H54 (cell line): ENCODE data around the gene TSPAN3.

Source experiments
- DNase-seq: peaks from one replicate; pipeline ENCODE4 v3.0.0; 2011; ENCODE audit warnings: low spot score, mixed read lengths; ENCODE audit not compliant: insufficient read length
- FAIRE-seq: peaks from 3 replicates; lab custom pipeline; 2011; peaks lifted over from hg19 to GRCh38; lab: Jason Lieb, UNC
- POLR2A ChIP-seq: IDR thresholded peaks from 2 replicates; pipeline ENCODE4 v1.6.1; 2011; ENCODE audit warnings: low read depth, mild to moderate bottlenecking, low read length

TSPAN3 gene

DNA sequence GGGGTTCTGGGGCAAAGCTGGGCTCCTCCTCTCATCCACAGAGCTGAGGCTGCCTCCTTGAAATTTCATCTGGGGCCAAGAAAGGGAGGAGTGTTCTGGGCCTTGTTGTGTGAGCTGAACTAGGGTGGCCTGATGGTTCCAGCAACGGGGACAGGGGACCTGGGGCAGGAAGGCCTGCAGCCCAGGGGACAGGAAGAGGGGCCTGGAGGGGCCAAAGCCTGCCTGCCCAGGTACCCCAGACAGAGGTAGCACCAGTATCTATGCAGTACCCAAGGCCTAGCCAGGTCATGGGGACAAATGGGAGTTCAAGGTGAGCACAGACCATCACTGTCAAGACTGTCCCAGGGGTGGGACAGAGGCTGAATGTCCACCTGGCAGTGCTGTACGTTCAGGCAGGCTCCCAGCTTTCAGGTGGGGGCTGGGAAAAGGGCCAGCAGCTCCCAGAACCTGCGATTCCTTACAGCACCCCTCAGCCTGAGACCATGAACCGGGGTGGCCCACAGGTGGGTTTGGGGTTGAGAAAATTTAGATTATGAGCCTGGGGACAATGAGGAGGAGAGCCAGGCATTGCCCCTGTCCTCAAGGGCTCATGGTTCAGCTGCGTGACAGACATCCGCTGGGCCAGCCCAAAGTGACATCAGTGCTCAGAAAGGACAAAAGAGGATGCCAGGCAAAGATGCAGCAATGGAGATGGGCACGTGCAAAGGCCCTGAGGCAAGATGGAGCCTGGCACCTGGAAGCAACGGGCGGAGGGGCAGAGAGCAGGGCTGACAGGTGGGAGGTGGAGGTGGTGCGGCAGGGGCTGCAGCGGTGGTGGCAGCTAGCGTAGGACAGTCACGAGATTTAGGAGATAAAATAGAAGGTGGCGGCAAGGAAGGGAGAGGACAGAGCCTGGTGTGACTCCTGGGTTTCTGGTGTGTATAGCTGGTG lies 48.0 kb downstream of the TSPAN3 start:
- no peak for DNase-seq
- TF ChIP-seq POLR2A = no peak
- FAIRE-seq = no peak

DNA sequence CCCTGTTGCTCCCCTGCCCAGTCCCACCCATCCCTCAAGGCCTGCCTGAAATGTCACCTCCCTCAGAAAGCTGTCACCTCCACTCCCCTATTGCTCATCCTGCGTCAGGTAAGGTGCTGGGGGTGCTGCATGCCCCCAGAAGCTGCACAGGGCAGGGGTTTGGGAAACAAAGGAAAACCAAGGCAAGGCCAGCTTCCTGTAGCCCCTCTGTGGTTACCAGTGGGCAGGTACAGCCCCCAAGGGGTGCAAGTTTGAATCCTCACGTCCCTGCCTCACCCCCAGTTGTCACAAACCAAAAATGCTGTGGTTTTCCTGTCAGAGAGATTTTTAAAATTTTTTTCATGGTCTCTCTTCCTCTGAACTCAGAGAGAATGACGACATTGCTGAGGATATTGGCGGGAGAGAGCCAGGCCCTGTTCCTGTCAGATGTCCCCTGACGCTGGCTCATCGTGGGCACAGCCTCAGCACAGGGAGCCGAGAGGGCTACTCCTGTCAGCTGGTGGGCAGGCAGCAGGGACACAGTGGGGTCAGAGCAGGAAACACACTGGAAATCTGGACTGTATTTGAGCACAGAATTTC lies 49.0 kb downstream of the TSPAN3 start:
- TF ChIP-seq POLR2A = peak; percentile 46; the same call in 1 of the 2 replicates
- no peak for FAIRE-seq
- DNase-seq = peak; percentile 48

DNA sequence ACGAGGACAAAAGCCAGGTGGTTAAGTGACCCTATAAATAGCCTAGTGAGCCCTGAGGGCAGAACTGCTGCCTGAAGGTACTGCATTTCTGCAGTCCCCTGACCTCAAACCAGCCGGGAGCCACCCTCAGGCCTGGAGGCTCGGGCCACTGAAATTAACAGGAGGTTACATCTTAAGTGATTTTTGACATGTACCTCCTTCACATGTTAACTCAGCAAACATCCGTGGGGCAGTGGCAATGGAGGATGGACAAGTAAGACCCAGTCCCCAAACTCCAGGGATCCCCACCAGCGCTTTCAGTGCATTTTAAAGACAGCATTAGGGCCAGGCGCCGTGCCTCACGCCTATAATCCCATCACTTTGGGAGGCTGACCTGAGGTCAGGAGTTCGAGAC lies 49.8 kb downstream of the TSPAN3 start:
- no peak for TF ChIP-seq POLR2A
- FAIRE-seq = no peak
- DNase-seq = no peak

DNA sequence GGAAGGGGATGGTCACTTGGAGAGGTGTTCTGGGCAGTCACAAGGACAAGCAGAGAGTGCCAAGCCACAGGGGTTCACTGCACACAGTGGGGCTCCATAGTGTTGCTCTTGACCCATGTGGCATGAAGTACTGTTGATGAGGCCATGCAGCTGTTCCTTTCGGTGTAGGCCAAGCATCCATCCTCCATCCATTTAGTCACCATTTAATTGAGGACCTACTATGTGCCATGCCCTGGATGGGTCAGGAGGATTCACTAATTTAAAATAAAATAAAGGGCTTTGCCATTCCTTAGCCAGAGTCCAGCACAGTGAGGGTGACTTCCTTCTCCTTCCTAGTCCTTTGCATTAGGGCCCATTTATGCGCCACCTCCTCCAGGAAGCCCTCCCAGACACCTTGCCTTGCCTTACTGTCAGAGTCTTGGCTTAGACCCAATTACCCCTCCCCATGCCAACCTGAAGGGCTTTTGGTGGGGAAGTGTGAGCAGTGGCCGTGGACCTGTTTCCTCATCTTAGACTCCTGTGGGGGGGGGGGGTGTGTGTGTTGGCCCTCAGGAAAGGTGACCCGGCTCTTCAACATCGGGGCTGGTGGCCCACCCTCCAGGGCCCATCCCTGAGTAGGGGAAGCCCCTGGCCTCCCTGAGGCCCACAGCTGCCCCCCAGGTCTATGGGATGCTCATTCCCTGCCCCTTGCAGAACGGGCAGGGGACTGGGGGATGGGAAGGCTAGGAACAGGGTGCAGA lies 50.4 kb downstream of the TSPAN3 start:
- no peak for FAIRE-seq
- no peak for DNase-seq
- TF ChIP-seq POLR2A = no peak

DNA sequence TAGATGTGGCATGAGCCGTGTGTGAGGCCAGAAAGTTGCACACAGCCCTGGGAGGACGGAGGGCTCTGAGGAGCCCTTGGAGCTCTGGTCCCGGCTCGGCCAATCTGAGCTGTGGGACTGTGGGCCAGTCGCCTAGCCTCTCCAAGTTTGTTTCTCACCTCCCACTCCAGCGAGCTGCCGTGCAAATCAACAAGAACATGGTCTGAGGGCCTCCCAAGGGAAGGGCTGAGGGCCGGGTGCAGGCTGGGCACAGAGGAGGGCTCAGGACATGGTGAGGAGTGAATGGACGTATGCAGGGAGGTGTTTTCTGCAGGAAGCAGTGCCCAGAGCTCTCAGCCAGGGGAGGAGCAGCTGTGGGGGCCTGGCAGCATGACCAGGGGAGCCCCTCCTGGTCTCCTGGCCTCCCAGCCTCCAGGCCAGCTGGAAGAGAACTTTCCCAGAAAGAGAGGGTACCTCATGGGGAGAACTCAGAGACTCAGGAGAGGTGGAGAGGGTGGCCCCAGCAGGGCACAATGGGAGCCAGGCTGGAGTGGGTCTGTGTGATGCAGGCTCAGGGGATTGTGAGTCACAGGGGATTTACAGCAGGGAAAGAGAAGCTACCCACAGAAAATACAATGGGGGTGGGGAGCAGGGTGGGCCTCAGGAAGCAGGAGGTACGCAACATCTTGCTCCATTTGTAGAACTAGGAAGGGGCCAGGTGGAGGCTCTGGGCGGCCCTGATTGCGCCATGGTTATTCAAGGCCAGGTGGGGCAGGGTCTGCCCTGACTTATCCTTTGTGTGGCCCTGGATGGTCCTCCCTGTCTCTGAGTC lies 51.2 kb downstream of the TSPAN3 start:
- DNase-seq (no peak), FAIRE-seq (no peak)
- TF ChIP-seq POLR2A = no peak

DNA sequence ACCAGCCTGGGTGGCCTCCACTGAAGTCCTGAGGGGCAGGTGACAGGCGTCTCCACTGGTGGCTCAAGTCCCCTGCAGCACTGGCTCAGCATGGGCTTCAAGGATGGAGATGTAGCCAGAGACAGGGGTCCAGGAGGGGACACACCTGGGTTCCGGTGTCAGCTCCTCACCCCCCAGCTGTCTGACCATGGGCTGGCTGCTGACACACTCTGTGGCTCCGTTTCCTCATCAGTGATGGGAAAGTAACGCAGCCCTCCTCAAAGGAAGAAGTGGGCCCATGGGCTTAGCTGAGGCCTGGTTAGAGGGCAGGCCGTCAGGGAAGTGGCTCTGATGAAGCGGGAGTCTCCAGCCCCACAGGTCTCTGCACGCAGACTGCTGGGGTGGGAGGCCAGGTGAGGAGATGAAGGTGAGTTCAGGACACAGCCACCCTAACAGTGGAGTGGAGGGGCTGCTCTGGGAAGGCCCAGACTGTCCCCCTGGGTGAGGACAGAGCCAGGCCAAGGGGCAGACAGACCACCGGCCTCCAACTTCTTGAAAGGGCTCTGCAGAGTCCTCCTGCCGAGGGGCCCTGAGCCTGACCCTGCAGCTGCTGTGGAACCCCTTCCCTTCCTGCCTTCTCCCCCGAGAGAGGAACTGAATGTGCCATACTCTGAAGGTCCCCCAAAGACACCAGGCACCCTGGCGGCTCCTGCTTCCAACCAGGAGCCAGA lies 52.0 kb downstream of the TSPAN3 start:
- DNase-seq = no peak
- no peak for TF ChIP-seq POLR2A
- FAIRE-seq = no peak

DNA sequence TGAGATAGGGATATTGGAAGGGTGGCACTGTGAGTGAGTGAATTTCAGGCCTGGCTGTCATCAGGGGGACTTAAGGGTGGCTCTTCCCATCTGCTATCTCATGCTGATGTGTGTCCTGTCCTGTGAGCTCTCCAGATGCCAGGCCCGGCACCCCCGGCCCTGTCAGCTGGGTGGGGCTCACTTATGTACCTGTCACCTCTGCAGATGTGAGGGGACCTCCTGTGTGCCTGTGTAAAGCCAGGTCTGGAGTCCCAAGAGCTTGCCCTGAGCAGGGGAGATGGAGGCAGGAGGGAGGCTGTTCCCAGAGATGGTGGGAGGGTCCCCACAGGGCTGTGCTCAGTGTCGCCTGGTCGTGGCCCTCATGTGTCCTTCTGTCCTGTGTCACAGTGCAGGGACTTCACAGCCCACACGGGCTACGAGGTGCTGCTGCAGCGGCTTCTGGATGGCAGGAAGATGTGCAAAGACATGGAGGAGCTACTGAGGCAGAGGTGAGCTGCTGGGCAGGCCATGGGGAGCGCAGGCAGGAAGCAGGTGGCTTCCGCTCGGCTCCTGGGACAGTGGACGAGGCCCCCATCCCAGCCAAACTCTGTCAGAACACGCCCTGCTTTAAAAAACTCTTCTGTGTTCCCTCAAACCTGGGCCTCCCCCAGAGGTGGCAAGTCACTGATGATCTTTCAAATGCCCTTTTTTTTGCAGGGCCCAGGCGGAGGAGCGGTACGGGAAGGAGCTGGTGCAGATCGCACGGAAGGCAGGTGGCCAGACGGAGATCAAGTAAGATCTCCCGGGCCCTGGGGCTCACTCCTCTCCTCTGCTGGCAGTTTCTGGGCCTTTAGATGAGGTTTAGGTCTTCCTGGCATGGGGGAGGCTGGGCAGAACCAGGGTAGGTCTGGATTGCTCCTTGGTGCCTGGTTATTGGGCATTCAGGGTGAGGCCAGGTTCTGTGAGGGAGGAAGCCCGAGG lies 52.9 kb downstream of the TSPAN3 start:
- no peak for DNase-seq

DNA sequence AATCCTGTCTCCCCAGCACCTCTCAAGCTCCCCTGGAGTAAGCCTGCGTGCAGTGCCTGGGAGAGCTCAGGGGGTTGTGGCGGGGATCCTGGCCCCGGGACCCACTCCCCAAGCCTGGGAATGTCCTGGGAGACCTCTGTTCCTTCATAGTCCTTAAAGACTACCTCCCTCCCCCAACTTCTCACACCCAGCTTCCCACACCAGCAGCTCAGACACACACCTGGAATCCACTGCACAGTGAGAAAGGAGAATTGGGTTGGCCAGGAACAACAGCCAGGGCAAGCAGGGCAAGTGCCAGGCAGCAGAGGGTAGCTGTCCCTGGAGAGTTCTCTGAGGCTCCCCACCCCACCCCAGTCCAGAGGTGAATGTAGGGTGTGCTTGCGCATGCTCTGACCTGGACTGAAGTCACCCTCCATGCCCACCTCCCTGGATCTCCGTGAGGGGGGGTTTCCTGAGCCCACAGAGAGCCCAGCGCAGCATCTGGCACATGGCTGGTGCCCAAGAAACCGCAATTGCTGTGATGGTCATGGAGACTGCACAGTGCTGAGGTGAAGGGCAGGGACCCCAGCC lies 53.7 kb downstream of the TSPAN3 start:
- FAIRE-seq (no peak), DNase-seq (no peak)
- no peak for TF ChIP-seq POLR2A

More for the DNA sequence above, 52.9 kb downstream of the TSPAN3 start:
- no peak for TF ChIP-seq POLR2A
- FAIRE-seq = no peak

DNA sequence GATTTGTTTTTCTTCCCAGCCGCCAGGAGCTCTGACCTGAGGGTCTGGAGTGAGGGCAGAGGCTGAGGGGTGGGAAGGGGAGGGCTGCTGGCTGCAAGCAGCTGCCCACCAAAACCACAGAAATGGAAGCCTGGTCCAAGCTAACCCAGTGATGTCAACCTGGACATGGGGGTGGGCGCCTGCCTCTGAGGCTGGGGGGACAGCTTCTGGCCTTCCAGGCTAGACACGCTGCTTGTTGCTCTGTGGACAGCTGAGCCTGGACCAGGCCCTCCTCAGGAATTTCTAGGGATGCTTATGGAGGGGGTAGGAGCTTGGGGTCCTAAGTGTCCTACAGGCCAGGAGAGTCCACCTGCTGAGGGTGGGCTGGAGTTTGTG lies 54.6 kb downstream of the TSPAN3 start:
- FAIRE-seq = no peak
- no peak for DNase-seq
- TF ChIP-seq POLR2A = no peak

DNA sequence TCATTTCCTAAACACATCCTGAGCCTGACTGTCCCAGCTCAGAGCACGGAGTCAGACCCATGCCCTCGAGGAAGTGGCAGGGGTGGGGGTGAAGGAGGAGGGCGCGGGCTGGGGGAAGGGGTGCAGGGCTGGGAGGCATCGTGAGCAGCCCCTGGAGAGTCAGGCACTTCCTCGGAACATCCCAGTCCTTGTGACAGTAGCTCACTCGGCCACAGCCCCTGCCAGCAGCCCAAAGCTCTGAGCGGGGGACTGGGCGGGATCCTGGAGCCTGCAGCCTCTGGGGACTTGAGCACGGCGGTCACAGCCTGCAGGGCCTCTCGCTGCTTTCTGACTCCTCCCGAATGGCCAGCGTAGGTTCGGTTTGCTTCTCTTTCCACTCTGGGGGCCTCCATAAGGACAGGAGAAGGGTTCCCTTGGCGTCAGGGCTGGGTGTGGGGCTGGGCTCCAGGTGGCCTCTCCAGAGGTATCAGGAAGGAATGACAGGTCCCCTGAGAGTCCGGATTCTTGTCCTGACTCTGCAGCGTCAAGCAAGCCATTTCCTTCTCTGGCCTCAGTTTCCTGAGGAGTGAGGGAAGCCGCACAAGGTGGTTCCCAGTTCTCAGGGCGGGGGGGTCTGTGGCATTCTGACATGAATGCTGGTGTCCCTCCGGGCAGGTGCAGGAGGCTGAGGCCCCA lies 55.1 kb downstream of the TSPAN3 start:
- no peak for TF ChIP-seq POLR2A
- no peak for FAIRE-seq
- no peak for DNase-seq
